Measurements from ENCODE around the gene RBPJ.

Gene RBPJ

GRCh38 chr4:26464420-26465095 is 143.7 kb downstream of the RBPJ start:
- DNase-seq (ENCODE audit: low read depth, low spot score) = no peak
- H3K4me3 ChIP-seq (ENCODE audit: low read depth, low read length) = no peak overlapping the region
- in situ Hi-C loops (cut with HindIII; ENCODE audit: low sequenced_read_pairs) = loop anchor here (25.0 kb wide), 1 partner anchor 523 kb away; no protein-coding TSS in a partner anchor
- TF ChIP-seq CTCF (IDR thresholded peaks at IDR 0.05; ENCODE audit: low read depth, low read length) = no peak

GRCh38 chr4:26466578-26467270 is 145.9 kb downstream of the RBPJ start:
- no peak for DNase-seq (ENCODE audit: low read depth, low spot score)
- no peak overlapping the region for H3K4me3 ChIP-seq (ENCODE audit: low read depth, low read length)
- in situ Hi-C loops (cut with HindIII; ENCODE audit: low sequenced_read_pairs) = loop anchor here (25.0 kb wide), 1 partner anchor 521 kb away; no protein-coding TSS in a partner anchor
- TF ChIP-seq CTCF (IDR thresholded peaks at IDR 0.05; ENCODE audit: low read depth, low read length) = no peak

- in situ Hi-C loops (cut with HindIII; ENCODE audit: low sequenced_read_pairs) = loop anchor here (25.0 kb wide), 1 partner anchor 520 kb away; no protein-coding TSS in a partner anchor
- TF ChIP-seq CTCF (IDR thresholded peaks at IDR 0.05; ENCODE audit: low read depth, low read length) = no peak
- no peak for DNase-seq (ENCODE audit: low read depth, low spot score)
- no peak overlapping the region for H3K4me3 ChIP-seq (ENCODE audit: low read depth, low read length)
These were observed 146.9 kb downstream of the RBPJ start for GRCh38 chr4:26467724-26468123.

GRCh38 chr4:26468283-26468949 is 147.6 kb downstream of the RBPJ start:
- in situ Hi-C loops (cut with HindIII; ENCODE audit: low sequenced_read_pairs) = loop anchor here (25.0 kb wide), 1 partner anchor 519 kb away; no protein-coding TSS in a partner anchor
- no peak overlapping the region for H3K4me3 ChIP-seq (ENCODE audit: low read depth, low read length)
- no peak for TF ChIP-seq CTCF (IDR thresholded peaks at IDR 0.05; ENCODE audit: low read depth, low read length)
- no peak for DNase-seq (ENCODE audit: low read depth, low spot score)

- no peak for DNase-seq (ENCODE audit: low read depth, low spot score)
- in situ Hi-C loops (cut with HindIII; ENCODE audit: low sequenced_read_pairs) = loop anchor here (25.0 kb wide), 1 partner anchor 518 kb away; no protein-coding TSS in a partner anchor
- no peak for TF ChIP-seq CTCF (IDR thresholded peaks at IDR 0.05; ENCODE audit: low read depth, low read length)
- H3K4me3 ChIP-seq (ENCODE audit: low read depth, low read length) = no peak overlapping the region
These were observed 148.2 kb downstream of the RBPJ start for GRCh38 chr4:26468977-26469376.

- no peak for DNase-seq (ENCODE audit: low read depth, low spot score)
These were observed 151.1 kb downstream of the RBPJ start for GRCh38 chr4:26471890-26472289.

More at GRCh38 chr4:26471890-26472289, 151.1 kb downstream of the RBPJ start:
- H3K4me3 ChIP-seq (ENCODE audit: low read depth, low read length) = no peak overlapping the region
- TF ChIP-seq CTCF (IDR thresholded peaks at IDR 0.05; ENCODE audit: low read depth, low read length) = no peak
- in situ Hi-C loops (cut with HindIII; ENCODE audit: low sequenced_read_pairs) = loop anchor here (25.0 kb wide), 1 partner anchor 515 kb away; no protein-coding TSS in a partner anchor
